Endometrium (tissue), 2 donors: ENCODE results near the gene ANKRD6.

Source experiments
- FAIRE-seq: peaks from 2 replicates; lab custom pipeline; 2012; peaks lifted over from hg19 to GRCh38; lab: Jason Lieb, UNC
- donor health status: control.
- donor health status: control.

The ANKRD6 gene

DNA sequence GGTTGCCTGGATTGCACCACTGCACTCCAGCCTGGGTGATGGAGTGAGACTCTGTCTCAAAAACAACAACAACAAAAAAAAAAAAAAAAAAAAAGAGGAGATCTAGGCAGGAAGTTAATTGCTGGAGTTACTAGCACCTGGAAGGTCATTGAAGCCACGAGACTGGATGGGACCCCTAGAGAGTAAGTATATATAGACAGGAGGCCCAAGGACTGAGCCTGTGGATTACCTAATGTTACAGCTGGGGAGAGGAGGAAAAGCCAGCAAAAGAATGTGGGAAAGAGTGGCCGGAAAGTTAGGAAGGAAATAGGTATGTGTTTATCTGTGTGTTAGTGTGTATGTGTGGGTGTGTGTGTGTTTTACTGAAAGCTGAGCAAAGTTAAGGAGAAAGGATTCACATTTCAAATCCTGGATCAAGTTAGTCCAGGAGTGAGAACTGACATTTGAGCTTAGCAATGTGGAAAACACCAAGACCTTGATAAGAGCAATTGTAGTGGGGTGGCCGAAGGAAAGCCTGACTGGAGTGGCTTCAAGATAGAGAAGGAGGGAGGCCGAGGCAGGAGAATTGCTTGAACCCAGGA lies 38.4 kb downstream of the ANKRD6 start:
- no peak for FAIRE-seq

DNA sequence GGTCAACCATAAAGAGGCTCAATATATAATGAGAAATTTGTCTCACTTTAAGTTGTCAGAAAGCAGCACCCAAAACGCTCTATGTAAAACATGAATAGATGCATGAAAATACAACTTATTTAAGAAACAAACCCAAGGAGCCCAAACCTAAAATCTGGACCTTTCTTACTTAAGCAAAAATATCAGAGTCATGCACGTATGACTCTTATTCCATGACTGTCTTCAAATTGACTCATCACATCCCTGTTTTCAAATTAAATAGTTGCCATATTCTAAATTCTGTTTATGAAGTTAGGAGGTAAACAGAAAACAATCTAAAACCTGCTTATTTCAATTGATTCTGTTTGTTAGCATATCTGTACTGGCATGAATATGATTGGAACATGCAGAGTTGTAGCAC lies 42.1 kb downstream of the ANKRD6 start:
- no peak for FAIRE-seq

DNA sequence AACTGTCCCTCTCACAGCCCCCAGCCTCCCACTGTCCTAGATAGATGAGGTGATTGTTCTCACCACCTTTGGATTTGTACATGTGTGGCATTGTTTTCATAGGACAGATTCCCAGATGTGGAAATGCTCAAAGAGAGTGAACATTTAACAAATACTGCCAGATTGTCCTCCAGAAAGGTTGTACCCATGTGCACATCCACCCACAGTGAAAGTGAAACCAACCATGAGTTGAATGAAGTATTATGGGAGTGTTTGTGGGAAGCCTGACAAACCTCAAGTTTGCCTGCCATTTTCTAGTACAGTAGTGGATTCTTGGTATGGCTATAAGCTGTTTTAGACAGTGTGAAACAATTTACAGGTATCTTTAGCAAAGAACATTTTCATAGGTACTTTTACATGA lies 42.7 kb downstream of the ANKRD6 start:
- FAIRE-seq: no peak

DNA sequence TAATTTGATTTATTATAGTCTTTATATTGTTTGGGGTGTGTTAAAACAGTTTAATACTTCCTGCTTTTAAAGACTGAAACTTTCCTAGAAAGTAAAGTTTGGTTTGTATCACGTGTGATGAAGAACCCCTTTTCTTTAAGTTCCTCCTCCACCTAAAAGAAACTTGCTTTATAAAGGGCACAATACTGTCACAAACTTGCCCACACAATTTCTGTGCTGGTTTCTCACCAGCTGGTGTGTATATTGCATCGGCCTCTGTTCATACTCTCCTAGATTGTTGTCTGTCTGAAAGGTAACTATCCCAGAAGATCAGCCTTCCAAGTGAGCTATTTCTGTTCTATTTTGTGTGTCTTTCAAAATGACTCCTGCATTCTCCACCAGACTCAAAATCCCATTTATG lies 46.9 kb downstream of the ANKRD6 start:
- FAIRE-seq: no peak

DNA sequence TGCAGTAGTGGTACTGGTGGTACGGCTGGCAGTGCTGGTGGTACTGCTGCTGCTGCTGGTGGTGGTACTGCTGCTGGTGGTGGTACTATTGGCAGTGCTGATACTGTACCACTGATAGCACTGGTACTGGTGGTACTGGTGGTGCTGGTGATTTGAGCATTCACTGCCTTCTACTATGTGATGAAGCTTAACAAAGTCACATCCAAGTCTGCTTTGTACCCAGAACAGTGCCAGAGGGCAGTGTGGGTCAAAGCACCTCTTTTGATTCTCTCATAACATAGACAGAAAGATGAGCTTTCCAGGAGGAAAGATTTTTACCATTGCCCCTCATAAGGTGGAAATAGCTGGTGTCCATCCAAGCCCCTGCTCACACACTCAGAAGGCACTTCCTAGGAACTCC lies 48.7 kb downstream of the ANKRD6 start:
- FAIRE-seq: no peak

DNA sequence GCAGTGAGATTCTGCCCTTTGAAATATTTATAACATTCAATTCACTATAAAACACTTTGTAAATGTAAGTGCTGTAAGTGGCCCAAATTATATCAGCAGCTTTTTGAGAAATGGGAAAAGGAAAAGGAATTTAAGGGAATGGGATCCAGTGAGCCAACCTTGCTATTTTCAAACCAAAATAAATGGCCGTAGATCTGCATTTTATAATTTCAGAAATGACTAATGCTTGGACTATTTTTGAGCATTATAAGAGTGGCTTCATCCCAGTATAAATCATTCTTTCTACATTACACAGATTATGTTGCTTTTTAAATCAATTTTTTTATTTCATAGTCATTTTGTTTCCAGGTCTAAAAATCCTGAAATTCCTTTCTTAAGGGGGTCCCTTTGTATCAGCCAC lies 49.2 kb downstream of the ANKRD6 start:
- FAIRE-seq: no peak

DNA sequence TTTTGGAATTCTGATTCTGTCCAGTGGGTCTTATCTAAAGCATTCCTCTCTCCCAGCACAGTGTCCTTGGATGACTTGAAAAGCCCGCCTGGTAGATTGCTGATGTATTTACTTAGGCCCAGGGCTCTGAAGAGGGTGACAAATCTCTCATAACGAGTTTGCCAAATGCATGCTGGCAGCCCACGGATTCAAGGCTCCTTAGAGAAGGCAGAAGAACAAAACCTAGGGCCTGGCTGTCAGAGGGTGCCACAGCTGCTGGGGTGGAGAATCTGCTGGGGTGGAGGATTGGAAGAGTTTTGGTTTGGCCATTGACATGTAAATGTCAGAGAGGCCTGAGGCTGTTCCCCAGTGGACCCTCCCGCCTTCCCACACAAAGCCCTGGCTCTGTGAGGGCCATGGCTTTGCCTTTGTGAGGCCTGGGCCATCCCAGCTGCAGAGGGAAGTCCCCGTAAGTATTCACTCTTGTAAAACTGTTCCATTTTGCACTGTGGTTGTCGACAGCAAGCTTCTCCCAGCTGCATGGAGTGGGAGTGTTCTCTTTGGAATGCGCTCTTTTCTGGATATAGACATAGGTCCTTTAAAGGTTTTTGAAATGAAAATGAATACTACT lies 50.3 kb downstream of the ANKRD6 start:
- FAIRE-seq: no peak

DNA sequence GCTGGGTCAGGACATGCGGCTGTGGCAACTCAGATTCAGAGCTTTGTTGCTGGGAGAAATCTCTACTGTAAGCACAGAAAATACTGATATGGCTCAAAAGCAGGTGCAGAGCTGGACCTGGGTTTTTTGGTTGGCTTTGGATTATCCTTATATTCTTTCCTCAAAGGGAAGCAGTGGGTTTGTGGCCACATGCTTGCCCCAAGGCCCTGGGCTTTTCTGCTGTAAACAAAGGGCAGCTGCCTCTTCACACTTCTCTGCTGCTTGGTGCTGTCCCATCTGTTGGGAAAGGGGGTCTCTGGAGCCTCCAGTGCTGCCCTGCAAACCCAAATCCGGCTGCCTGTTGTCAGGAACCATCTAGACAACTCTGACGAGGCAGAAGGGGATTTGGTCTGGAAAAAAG lies 52.4 kb downstream of the ANKRD6 start:
- no peak for FAIRE-seq

DNA sequence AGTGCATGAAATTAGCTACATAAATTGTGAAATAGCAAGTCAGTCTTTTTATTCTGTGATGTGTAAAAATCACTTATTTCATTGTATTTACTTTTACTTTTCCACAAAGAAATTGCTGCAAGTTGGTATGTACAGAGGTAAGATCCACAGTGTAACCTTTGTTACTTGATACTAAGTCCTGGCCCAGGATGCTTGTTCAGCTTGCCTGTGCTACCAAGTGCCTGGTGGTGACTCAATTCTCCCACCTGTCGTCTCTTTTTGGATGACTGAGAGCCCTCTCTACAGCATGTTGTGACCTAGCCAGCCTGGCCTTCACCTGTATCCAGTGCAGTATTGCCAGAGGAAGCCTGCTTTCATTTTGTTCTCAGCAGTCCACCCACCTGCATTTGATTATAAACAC lies 54.9 kb downstream of the ANKRD6 start:
- no peak for FAIRE-seq

DNA sequence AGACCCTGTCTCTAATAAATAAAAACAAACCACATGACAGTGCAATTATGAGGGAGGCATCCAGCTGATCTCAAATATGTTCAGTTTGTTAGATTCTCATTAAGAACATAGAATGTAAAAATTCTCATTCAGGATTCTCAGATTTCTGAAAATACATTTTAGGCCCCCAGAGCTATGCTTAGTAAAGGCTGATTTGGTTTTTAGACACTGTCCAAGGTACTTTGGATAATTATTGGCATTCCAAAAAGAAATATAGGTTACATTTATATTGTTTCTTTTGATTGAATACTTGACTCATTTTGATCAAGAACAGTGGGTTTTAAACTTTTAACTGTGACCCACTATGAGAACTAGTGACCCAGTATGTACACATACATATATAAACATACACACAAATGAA lies 55.5 kb downstream of the ANKRD6 start:
- FAIRE-seq: no peak

DNA sequence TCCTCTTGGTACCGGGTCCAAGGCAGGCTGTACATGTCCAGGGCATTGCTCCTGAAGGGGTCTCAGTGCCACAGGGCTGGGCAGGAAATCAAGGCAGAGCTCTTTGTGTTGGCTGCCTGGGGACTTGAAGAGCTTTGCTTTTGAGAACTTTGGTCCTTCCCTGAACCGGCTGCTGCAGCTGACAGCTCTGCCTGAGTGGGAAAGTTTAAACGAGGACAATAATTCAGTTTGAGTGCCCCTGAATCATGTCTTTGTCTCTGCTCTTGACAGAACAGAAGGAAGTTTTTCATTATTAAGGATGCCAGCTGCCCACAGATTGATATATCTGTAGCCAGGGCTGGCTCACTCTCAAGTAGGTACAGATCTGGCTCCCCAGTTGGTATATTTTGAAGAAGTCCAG lies 56.1 kb downstream of the ANKRD6 start:
- no peak for FAIRE-seq

DNA sequence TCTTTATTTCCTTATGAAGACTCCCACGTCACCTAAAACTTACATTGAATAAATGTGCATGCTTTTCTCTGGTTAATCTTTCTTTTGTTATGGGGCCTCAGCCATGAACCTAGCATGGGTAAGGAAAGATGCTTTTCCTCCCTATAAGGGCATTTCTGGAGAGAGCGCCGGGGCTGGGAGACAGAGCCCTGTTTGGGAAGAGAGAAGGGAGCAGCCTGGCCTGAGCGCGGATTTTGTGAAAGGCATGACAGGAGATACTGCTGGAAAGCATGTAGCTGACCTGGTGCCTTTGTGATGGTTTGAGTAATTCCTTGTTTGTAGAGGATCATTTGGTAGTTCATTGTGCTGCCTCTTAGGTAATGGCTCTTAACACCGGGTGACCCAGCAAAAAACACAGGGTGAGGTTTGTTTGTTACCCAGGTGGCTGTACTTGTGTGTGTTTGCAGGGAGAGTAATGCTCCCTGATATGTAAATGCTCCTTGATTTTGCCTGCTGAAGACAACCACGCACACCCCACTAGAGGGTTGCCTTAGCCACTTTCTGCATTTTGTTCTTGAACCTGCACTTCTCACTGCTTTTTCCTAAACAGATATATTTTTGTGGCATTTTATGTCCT lies 59.2 kb downstream of the ANKRD6 start:
- no peak for FAIRE-seq

DNA sequence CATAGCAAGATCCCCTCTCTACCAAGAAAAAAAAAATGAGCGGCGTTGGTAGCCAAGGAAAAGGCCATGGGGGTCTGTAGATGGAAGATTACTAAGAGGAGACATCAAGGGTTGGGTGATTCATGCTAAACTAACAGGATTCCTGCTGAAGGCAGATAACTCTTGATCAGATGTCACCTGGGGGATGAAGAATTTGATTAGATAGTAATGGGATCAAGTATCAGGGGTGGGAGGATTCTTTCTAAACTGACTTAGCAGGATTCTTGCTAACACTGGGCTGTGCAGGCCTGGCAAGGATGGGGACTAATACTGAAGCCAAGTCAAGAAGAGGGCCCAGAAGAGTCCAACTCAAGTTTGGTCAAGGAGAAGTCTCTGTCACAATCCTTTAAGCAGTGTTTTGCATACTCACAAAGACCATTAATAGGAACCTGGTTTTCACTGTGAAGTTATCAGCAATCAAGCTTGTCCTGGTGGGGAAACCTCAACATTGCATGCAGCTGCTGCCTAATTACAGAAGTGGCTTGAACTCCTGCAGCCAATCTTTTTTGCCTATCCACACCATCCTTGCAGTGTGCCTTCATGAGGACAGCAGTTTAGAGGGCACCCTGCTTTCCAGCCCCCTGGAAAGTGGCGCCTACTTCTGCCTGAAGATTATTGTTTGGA lies 61.3 kb downstream of the ANKRD6 start:
- FAIRE-seq: no peak

DNA sequence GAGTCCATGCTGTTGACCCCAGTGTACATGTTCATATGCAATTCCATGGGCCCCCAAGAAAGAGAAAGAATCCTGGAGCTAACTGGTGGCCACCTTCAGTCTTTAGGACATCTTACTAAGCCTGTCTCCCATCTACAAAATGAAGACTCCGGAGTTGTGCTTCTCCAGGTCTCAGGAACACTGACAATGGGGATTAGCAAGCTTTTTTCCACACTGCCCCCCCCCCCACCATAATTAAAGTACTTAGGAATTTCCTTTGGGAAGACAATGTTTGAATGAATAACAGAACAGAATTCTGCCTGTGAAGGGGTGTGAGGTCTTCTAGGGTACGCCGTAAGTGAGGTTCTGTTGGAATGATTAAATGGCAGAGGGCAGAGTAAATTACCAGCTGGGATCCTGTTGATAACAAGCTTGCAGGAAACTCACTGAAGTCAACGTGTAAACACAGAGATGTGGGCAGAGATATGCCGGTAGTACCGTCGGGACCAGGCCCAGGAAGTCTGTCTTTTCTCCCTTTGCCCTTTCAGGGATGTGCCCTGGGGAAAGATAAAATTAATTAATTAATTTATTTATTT lies 63.1 kb downstream of the ANKRD6 start:
- no peak for FAIRE-seq

DNA sequence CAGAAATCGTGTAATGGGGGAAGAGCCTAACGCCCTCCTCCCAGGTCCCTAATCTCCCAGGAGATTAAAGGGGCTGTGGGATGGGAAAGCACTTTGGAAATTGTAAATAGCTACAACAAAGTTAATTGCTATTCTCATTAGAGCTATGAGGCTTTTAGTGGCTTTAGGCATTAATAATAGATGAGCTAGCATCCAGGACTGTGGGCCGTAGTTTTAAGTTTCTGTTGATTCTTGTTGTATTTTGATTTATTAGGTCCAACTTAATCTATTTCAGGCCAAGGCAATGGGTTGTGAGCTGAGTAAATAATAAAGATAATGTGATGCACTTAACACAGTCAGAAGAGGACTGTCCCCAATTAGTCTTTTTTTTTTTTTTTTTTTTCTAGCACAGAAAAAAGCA lies 67.7 kb downstream of the ANKRD6 start:
- FAIRE-seq: no peak

DNA sequence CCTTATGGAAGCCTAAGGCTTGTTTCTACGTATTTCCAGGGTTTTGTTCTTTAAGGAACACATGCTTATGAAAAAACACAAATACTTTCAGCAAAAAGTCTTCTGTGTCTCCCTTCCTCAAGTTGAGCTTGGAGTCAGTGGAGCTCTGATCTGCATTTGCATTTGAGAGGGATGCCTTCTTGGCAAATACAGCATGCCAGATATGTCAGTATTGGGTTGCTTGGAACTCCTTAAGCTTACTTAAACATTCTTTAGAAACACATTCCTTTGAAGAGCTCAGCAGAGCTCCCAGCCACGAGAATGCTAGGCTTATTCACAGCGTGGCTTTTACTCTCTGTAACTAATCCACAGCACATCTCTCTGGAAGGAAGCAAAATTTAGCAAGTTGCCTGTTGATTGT lies 68.3 kb downstream of the ANKRD6 start:
- no peak for FAIRE-seq

DNA sequence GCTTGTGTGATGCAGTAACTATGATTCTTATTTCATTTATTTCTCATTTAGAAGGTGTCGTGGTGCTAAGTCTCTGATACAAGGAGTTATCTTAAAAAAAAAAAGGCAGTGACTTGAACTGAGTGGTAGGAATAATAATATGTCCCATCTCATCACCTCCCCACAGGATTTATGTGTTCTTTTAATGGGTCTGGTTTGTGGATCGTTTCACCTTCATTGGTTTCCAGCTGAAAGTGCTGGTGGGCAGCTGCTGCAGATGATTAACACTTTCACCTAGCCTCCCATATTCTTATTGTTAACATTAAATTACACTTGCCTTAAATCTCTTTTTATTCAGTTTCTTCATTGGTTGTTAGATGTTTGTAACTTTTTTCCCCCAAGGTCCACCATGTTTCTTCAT lies 68.8 kb downstream of the ANKRD6 start:
- no peak for FAIRE-seq

DNA sequence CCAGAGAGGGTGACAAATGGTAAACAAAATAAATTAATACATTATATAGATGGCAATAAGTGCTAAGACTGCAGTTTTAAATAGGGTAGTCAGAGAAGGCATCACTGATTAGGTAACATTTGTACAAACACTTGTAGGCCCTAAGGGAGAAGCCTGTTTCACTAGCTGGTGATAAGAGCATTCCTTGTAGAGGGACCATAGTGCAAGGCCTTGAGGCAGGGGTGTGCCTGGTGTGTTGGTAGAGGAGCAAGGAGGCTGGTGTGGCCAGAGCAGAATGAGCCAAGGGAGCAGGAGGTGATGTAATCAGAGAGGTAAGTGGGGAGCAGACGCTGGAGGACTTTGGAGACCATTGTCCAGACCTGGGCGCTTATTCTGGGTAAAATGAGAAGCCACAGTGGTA lies 70.7 kb downstream of the ANKRD6 start:
- no peak for FAIRE-seq

DNA sequence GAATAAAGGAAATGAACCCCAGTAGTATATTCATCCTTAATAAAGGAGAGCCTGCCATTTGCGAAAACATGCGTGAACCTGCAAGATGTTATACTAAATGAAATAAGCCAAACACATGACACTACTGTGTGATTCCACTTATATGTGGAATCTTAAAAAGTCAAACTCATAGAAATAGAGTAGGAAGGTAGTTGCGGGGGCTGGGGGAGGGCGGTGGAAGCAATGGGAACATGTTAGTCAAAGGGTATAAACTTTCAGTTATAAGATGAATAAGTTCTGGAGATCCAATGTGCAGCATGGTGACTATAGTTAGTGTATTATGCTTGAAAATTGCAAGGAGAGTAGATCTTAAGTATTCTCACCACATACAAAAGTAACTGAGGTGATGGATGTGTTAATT lies 72.9 kb downstream of the ANKRD6 start:
- FAIRE-seq: no peak

DNA sequence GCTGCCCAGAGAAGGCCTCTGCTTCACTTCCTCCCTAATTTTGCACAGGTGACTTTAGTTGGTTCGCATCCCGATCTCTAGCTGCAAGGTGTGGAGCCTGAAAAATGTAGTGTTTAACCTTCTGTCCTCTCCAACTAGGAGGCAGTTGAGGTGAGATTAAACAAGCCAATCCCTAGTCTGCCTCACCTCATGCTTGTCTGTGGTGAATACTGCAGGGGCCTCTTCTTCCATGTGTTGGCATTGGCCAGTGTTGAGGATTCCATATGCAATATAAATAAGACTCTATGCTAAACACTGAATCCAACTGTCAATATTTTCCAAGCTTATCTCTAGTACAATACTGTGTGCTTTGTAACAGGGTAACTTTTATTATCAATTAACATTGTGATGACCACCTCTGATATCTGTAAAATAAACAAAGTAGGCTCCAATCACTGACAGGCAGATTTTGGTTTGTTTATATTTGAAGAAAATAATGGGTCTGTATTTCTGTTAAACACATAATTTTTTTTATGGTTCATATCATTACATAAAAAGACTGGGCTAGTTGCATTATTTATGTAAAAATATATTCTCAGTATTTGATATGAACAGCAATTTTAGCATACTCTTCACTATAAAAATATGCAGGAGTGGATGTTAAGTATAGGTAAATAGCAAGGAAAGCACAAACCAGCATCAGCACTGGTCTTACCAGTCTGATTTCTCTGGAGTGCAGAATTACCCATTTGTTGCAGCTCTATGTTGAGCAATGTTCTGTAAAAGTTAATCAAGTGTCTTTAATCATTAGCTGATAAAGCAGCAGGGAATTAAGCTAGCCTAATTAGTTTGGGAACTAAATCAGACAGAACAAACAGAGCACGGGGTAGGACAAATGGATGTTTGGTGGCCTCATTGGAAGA lies 74.0 kb downstream of the ANKRD6 start:
- no peak for FAIRE-seq

DNA sequence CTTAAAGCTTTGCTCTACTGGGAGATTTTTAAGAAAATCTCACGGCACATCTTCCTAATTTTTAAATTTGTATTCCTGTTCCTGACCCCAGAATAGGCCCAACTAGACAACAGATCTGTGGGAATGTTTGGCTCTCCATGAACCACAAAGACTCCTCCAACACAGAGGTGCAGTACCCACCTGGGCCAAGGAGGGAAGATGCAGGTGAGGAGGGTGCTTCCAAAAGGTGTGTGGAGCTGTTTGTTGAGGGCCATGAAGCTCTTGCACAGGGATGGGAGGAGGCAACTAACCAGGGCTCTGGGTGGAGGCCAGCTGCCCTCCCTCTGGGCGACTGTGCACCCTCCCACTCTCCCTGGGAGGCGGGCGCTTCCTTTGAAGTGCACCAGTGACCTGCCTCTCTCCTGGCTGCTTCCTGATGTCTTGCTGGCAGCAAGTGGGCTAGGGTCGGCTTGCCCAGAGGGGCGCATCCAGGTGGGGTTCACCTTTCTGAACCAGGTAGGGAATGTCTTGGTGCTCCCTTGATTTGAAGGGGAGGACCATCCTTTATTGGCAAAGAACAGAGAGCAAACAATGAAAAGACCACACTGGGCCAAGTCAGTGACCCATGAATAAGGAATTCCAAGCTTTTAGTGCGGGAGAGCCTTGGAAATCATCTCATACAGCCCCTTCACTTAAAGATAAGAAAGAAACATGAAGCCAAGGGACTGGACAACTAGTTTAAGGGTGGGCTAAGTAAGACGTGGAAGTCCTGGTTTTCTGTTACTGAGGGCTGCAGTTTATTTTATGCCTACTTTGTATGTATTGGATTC lies 76.0 kb downstream of the ANKRD6 start:
- FAIRE-seq: no peak
